Stimulated activated CD8-positive, alpha-beta memory T cell treated with anti-CD3 and anti-CD28 coated beads, Interleukin-7, amount 100 ng/mL, for 1 hour (primary cell): Measurements from ENCODE around the gene LINS1.
A peak's percentile ranks its signal among the peaks of the same experiment; 100 is the strongest.

Experiments
- DNase-seq, 2 donors: peaks; one replicate each; pipeline ENCODE4 v3.0.0-alpha.2; 2020; ENCODE audit warnings: low read depth in 2 of 2

LINS1 gene, protein sequence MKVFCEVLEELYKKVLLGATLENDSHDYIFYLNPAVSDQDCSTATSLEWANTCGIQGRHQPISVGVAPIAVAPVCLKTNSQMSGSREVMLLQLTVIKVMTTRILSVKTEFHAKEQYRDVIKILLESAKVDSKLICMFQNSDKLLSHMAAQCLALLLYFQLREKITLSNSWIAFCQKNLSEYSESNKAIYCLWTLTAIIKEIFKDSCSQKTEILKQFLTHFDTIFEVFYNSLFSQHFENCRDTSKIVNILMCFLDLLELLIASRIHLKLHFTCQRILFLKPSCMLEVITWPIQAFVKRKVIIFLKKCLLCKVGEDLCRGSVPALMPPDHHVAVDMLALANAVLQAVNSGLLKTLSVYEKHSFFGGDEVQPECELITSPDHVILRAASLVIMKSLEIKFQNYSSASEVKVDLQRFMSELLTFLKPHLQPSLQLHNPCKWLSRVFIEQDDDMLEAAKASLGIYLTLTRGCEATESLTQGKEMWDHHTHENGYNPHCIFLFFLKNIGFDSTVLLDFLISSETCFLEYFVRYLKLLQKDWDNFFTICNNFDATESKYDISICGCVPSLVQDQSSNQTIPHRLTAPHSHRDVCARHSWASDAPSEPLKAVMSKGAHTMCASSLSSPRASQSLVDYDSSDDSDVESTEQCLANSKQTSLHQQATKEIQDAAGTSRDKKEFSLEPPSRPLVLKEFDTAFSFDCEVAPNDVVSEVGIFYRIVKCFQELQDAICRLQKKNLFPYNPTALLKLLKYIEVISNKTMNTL

DNA sequence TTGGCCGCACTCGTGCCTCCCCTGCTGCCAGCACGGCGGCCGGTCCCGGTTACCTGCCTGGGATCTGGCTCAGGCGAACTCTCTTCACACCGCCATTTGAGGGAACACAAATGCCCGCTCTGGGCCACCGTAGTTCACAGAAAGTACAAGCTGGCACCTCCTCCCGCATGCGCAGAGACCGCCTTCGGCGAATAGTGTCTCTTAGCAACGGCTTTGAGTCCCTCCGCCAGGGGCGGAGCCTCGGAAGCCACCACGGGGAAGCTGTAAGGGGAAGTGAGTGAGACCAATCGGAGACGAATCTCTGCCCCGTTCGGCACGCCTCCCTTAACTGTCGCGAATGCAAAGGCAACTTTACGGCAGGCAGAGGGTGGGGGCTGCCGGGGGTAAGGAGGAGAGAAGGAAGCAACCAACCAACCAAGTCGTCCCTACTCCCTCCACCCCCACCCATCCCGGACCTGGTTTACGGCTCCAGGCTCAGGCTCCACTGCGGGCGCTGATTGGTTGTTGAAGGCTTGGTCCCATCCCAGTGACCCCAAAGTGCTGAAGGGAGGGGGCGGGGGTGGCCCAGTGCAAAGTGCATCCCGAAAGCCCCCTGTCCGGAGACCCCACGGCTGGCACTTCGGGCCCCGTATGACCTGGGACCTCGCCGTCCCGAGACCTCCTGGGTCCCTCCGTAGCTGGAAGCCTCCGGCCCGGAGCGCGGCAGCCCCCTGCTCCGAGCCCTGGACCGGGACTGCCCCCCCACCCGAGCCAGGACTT, at the start of gene LINS1, which contains the start of gene ASB7:
Gene LINS1 (minus strand): TSS at position 121 of the 759 bp plus-strand sequence. CDS start 21,342 bp downstream, outside the sequence.
Gene ASB7 (plus strand): TSS at position 526 of the 759 bp plus-strand sequence. CDS start 9,628 bp downstream, outside the sequence.
- DNase-seq, result peak; percentile 98

DNA sequence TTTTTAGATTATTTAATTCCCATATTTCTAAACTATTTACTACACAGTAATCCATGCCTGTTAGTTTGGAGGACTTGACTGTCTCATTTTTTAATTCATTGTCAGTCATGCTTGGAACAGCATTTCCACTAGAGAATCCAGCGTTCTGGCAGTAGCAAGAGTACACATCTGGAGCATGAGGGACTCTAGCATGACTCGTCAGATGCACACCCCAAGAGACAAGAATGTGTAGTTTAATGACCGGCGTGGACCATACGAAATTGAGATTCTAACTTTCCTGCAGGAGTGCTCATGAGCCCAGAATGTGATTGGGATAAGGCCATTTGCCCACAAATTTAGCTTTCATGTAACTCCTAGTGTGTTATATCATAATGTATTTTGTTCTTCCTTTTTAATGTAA, 49.3 kb upstream of the LINS1 start:
- no peak for DNase-seq

DNA sequence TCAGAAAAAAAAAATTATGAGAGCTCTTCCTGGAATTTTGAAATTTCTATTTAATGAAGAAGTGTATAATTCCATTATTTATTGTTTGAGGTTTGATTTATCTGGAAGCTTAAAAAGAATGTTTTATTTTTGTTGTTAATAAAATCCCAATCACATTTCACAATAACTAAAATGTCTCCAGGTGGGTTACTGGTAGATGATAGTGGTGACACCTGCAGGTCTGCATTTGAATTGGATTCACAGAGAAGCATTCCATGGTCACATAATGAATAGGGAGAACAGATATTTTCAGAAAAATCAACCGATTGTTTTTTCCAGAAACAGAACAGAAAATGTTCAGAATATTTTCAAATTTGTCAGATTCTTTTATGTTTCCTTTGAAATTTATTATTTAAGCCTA, 48.7 kb upstream of the LINS1 start:
- no peak for DNase-seq

DNA sequence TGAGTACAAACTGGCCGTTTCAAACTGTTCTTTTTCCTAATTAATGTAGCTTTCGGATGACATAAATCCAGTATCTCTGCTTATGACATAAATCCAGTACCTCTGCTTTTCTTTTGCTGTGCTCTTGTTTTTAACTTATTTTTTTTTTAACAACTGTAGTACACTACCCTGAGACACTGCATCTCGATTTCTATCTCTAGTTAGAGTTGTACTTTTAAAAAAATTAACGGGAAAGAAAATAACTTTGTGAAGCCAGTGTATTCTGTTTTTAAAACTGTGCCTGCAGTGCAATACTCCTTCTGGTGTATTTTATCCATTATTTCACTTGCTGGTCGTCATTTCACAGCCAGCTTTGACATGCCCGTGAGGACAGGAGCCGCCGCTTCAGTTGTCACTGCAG, 47.0 kb upstream of the LINS1 start:
- no peak for DNase-seq

DNA sequence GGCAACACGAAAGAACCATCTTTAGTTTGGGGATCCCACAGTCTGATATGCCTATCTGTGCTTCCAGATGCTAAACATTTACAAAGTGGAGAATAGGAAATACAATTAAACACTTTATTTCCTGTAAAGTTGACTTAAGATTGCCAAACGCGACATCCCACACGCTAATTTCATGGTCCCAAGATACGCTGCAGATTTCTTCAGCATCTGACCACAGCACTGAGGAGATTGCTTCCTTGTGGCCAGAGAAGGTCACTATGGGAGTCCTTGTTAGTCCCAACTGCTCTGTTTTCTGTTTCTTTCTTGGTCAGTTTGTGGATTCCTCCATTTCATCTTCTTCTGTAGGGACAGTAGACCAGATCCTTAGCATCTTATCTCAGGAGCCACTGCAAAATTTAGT, 43.7 kb upstream of the LINS1 start:
- no peak for DNase-seq

DNA sequence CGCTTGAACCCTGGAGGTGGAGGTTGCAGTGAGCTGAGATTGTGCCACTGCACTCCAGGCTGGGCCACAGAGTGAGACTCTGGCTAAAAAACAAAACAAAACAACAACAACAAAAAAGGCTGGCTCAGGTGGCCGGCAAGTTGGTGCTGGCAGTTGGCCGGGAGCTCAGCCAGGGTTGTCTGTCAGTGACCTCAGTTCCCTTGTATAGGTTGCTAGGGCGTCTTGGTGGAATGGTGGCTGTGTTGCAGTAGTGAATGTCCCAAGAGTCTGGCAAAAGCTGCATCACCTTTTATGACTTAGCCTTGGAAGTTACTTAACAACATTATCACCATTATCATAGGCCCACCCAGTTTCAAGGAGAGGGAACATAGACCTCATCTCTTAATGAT, 41.0 kb upstream of the LINS1 start:
- no peak for DNase-seq

DNA sequence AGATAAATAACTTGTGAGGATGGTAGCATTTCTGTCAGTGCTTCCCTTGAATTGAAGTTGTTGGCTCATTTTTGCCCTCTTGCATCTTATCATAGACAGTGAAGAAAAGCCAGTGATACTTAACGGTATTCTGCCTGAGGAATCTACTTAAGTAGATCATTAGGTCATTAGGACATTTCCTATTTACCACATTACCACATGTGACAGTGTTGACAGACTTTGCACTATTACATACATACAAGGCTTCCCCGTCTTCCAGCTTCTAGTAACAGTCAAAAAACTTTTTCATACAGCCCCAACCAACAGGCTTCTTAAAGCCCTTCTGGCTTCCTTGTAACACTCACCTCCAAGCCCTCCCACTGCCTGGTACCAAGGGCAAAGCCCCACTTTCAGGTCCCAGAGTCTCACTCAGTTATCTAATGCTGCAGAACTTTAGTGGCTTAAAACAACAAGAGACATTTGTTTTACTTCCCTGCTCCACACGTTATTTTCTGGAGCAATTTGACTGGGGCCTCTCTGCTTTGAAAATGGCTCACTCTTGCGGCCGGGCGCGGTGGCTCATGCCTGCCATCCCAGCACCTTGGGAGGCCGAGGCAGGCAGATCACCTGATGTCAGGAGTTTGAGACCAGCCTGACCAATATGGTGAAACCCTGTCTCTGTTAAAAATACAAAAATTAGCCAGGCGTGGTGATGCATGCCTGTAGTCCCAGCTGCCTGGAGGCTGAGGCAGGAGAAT, 40.4 kb upstream of the LINS1 start:
- no peak for DNase-seq

DNA sequence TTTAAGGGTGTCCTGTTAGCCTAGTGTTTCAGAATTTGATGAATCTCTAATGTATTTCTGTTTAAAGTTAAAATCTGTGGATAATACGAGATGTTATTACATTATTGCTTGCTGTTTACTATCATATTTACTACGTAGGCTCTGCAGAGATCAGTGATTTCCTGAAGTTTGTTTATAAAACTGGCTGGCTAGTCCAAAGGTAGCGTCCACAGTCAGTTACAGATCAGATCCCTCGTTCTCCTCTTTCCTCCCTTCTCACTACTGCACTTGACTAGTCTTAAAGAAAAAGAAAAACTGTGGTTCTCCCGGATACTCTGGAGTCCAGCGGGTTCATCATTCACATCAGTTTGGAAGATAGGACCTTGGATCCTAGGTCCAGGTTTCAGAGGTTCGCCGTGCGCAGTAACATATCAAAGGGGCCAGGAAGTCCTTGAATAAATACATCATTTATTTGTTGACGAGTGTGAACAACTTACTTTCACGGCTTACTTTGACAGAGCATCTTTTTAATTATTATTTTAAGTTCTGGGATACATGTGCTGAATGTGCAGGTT, 36.3 kb upstream of the LINS1 start:
- DNase-seq, result no peak

DNA sequence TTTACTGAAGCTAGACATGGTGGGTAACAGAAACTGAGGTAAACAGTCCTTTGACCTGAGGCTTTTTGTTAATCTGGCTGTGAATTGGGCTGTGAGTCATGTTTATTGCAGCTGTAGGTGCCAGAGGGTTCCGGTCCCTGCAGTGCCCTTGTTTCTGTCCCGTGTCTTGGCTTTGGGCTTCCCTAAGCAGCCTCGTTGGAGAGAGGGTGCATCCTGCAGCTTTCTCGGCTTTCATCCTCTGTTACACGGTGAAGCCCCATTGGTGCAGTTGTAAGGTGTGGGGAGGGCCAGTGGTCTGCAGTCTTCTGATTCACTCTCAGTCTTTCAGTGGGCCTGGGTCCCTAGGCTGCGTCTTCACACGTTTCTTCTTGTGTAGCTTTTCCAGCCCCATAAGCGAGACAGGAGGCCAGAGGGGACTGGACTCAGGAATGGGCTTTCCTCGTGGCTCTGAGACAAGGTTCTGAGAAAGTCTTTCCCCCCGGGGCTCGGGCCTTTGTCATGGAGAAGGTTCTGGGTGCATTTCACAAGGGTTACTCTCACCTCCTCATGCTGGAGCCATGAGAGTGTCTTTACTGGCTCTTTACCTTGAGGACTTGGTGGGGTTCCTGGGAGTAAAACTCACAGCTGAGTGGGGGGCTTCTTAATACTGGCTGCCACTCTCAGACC, 33.6 kb upstream of the LINS1 start:
- DNase-seq, result no peak

DNA sequence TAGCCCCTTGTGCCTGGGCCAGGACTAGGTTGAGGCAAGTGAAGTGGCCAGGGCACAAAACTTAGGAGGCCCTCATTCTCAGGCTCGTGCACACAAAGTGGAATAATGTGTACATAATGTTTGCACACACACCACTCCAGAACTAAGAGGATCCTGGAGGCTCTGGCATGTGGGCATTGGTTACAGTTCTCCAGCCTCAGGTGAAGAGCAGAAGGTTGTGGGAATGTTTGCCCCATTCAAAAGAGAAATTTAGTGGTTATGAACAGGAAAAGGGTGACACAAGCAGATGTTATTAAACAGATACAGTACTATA, 31.7 kb upstream of the LINS1 start:
- no peak for DNase-seq

DNA sequence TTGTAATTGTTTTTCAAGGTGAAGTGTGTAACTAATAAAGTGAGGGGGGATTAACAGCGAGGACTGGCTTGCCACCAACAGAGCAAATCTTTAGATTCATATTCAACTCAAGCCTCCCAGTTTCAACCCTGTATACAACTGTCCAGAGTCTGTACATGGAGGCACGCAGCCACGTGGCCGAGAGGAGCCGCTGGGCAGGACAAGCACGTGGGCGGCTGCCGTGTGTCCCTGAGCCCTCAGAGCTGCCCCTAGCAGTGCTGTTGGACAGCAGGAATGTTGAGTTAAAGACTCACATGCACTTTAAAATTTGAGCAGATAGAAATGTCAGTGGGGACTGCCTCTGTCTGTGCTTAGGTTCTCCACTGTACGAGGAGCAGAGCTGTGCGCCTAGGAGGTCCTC, 29.8 kb upstream of the LINS1 start:
- no peak for DNase-seq

DNA sequence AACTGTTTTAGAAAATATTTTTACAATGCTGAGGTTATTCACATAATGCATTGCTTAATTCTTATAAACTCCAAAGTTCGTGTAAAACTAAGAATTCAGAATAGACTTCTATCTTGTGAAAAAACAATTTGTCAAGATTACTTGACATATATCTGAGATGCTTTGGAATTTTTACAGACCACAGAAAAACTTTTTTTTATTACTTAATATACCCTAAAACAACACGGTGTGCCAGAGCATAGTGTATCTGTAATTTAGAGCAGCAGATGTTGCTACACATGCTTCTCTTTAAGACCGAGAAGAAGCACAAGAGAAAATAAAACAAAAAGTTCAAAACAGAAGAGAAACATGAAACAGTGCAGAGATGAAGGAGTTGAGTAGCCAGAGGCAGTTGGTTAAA, 26.8 kb upstream of the LINS1 start:
- DNase-seq, result no peak

DNA sequence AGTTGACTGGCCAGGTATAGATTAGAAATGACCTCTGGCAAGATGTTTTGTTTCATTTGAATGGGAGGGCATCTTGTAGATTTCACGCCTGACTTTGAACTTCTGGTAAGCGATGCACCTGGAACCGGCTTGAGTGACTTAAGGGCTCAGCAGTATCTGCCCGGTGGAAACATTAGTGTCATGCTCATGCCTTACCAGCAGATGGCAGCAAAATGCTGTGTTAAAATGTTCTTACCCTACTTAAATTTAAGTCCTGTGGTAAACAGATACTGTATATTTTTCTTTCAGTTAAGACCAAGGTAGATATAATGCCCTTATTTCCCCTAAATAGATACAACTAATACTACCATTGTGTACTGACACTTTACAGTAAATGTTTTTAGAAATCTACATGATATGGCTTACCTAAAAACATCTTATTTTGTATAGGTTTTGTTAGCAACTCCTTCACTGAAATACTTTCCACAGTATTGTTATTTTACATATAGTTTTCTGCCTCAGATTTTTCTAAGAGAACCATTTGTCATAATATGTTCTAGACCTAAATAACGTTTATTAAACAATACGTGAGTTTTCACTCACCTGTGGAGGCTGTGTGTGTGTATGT, 25.9 kb upstream of the LINS1 start:
- DNase-seq, result peak; percentile 35 to 43

DNA sequence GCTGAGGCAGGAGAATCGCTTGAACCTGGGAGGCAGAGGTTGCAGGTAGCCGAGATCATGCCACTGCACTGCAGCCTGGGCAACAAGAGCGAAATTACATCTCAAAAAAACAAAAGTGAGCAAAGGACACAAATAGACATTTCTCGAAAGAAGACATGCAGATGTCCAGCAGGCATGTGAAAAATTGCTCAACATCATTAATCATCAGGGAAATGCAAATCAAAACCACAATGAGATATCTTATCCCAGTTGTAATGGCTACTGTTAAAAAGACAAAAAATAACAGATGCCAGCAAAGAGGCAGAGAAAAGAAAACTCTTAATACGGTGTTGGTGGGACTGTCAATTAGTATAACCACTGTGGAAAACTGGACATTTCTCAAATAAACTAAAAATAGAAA, 21.3 kb upstream of the LINS1 start:
- DNase-seq, result no peak

DNA sequence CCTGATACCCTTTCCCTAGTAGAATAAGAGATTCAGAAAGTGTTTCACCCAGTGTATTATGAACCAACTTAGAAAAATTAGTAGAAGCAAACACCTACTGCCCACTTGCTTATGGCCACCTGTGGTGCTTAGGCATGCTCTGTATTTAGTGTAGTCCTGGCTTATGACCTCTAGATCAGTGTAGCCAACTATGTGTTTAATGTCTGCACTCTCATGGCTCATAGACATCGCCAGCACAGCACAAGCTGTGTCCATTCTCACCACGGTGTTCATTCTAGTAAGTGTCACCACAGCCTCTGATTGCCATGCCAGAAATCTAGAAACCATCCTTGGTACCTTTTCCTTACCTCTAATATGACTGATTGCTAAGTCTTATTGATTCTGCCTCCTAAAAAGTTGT, 14.7 kb upstream of the LINS1 start:
- DNase-seq, result no peak

DNA sequence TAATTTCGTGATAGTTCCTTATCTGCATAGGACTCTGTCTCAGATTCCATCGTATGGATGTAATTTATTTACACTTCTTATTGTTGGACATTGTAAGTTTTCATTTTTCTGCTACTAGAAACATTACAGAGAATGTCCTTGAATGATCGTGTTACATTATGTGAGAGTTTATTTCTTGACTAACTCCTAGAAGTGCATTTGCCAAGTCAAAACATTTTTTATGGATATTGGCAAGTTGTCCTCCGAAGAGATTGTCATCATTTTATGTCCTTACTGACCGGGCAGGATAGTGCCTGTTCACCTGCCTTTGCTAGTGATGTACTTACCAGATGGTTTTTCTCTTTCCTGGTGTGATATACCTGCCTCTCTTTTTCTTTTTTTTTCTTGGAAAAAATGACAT, 13.8 kb upstream of the LINS1 start:
- no peak for DNase-seq

DNA sequence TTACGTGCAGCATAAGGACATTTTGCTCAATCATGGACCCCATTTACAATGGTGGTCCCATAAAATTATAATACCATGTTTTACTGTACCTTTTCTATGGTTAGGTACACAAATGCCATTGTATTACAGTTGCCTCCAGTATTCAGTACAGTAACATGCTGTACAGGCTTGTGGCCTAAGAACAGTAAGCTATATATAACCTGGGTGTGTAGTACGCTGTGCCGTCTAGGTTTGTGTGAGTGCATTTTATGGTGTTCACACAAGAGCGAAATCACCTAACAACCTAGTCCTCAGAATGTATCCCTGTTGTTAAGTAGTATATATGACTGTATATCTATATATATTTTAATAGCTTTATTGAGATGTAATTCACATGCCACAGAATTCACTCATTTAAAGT, 12.9 kb upstream of the LINS1 start:
- DNase-seq, result no peak

DNA sequence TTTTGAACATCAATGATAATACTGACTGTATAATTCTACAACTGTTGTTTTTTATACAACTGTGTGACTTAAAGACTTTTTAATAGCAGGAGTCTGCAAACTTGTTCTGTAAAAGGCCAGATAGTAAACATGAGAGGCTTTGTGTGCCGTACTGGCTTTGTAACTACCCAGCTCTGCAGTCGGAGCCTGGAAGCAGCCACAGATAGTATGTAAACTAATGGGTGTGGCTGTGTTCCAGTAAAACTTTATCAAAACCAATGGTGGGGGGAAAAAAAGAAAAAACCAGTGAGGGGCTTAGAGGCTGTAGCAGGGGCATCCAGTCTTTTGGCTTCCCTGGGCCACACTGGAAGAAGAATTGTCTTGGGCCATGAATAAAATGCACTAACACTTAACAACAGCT, 12.4 kb upstream of the LINS1 start:
- DNase-seq, result no peak

DNA sequence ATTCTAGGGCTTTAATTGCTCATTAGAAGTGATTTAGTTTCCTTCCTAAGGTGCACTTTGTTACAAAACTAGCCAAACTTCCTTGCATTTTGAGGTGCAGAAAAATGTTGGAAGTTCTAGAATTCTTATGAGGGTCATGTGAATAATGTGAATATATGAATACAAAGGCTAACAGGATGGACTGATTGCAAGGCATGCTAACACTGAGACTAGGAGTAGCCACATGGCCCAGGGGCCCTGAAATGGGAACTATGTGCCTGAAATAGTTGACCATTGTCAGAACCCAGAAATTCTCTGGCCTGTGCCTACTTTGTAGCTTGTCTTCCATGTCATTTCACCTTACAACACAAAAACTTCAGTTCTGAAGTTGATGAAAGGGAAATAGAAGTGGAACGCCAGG, 11.2 kb upstream of the LINS1 start:
- DNase-seq, result no peak

DNA sequence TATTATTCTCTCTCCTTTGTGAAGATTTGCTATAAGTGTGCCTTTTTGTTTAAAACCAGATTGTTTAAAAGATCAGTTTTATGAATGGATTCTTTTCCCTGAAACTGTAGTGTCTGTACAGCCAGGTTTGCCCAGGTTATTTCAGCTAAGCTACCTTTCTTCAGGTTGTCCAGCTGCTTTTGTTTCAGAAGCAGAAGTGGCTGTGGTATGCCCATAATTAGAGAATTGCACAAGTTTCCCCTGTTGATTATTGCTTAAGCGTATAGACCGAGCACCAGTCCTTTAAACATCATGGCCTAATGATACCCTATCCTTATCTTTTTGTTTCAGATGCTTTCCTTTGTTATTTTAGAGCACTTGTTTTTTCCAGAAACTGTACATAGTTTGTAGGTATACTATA, 10.6 kb upstream of the LINS1 start:
- no peak for DNase-seq
